HG03039 (cell line): ENCODE measurements around the gene MTHFD1L.

Source experiments
- ATAC-seq: cut with Tn5 transposase; IDR thresholded peaks from one replicate; pipeline ENCODE4 v1.9.1; 2021; ENCODE audit warnings: mild to moderate bottlenecking, moderate library complexity; ENCODE audit not compliant: unreplicated experiment

Gene MTHFD1L

GRCh38 chr6:150930841-150931240 lies 65.3 kb downstream of the MTHFD1L start:
- no peak for ATAC-seq

GRCh38 chr6:150931405-150931804 lies 65.9 kb downstream of the MTHFD1L start:
- ATAC-seq: no peak

- no peak for ATAC-seq
Observed at GRCh38 chr6:150932996-150933395, 67.5 kb downstream of the MTHFD1L start.

GRCh38 chr6:150934380-150934779 lies 68.9 kb downstream of the MTHFD1L start:
- no peak for ATAC-seq

GRCh38 chr6:150936021-150936555 lies 70.6 kb downstream of the MTHFD1L start:
- ATAC-seq: no peak

GRCh38 chr6:150937132-150937906 lies 71.8 kb downstream of the MTHFD1L start:
- ATAC-seq: no peak

GRCh38 chr6:150939399-150939798 lies 73.9 kb downstream of the MTHFD1L start:
- no peak for ATAC-seq

GRCh38 chr6:150940941-150941340 lies 75.4 kb downstream of the MTHFD1L start:
- ATAC-seq: no peak

GRCh38 chr6:150949526-150949925 lies 84.0 kb downstream of the MTHFD1L start:
- ATAC-seq: no peak

- ATAC-seq: no peak
Observed at GRCh38 chr6:150953851-150954250, 88.3 kb downstream of the MTHFD1L start.

GRCh38 chr6:150959166-150959565 lies 93.7 kb downstream of the MTHFD1L start:
- ATAC-seq: no peak

- ATAC-seq: no peak
Observed at GRCh38 chr6:150962436-150962835, 96.9 kb downstream of the MTHFD1L start.

GRCh38 chr6:150964765-150965164 lies 99.3 kb downstream of the MTHFD1L start:
- ATAC-seq: no peak

GRCh38 chr6:150966786-150967185 lies 101.3 kb downstream of the MTHFD1L start:
- ATAC-seq: no peak

GRCh38 chr6:150967381-150967780 lies 101.9 kb downstream of the MTHFD1L start:
- no peak for ATAC-seq

GRCh38 chr6:150967910-150968309 lies 102.4 kb downstream of the MTHFD1L start:
- no peak for ATAC-seq

GRCh38 chr6:150969901-150970300 lies 104.4 kb downstream of the MTHFD1L start:
- ATAC-seq: no peak

GRCh38 chr6:150971219-150971618 lies 105.7 kb downstream of the MTHFD1L start:
- no peak for ATAC-seq

- ATAC-seq: no peak
Observed at GRCh38 chr6:150975136-150975535, 109.6 kb downstream of the MTHFD1L start.

GRCh38 chr6:150977281-150977680 lies 111.8 kb downstream of the MTHFD1L start:
- ATAC-seq: no peak

- no peak for ATAC-seq
Observed at GRCh38 chr6:150978624-150979023, 113.1 kb downstream of the MTHFD1L start.

GRCh38 chr6:150979826-150980350 lies 114.4 kb downstream of the MTHFD1L start:
- ATAC-seq: no peak
